ENCODE measurements around the gene TP53. TPM values are rescaled to one million over a fixed set of nuclear protein-coding genes. Genes with fewer than 3 reads are reported as not detected.

Gene TP53
- total RNA-seq, 1 donor, result 71.3 TPM

GRCh38 chr17:7709031-7709430, 21.7 kb upstream of the TP53 start:
- no peak for DNase-seq (ENCODE audit: insufficient read length, low spot score, missing footprints)
- no peak overlapping the region for H3K4me3 ChIP-seq (ENCODE audit: insufficient read depth, low read length)
- no peaks in the 10 kb centered on the region for H3K36me3 ChIP-seq (ENCODE audit: insufficient read depth, low read length)
- H3K9me3 ChIP-seq (ENCODE audit: low read depth, low read length), result no peaks in the 10 kb centered on the region
- no peak for TF ChIP-seq CTCF (IDR thresholded peaks at IDR 0.05; ENCODE audit: extremely low read depth, low read depth, low read length)
- no peaks in the 10 kb centered on the region for H4K20me1 ChIP-seq (ENCODE audit: insufficient read depth, low read length)
- H3K4me2 ChIP-seq (ENCODE audit: insufficient read depth, low read length), result no peak overlapping the region
- no peak overlapping the region for H2AFZ ChIP-seq (ENCODE audit: low read length)
- H3K4me1 ChIP-seq (ENCODE audit: insufficient read depth, low read length), result peaks cover 8% of the 10 kb centered on the region
- H3K79me2 ChIP-seq (ENCODE audit: insufficient read depth, low read length), result no peaks in the 10 kb centered on the region
- no peak overlapping the region for H3K27ac ChIP-seq (ENCODE audit: low read depth, low read length)
- H3K27me3 ChIP-seq (ENCODE audit: insufficient read depth, low read length), result peaks cover 61% of the 10 kb centered on the region

DNA sequence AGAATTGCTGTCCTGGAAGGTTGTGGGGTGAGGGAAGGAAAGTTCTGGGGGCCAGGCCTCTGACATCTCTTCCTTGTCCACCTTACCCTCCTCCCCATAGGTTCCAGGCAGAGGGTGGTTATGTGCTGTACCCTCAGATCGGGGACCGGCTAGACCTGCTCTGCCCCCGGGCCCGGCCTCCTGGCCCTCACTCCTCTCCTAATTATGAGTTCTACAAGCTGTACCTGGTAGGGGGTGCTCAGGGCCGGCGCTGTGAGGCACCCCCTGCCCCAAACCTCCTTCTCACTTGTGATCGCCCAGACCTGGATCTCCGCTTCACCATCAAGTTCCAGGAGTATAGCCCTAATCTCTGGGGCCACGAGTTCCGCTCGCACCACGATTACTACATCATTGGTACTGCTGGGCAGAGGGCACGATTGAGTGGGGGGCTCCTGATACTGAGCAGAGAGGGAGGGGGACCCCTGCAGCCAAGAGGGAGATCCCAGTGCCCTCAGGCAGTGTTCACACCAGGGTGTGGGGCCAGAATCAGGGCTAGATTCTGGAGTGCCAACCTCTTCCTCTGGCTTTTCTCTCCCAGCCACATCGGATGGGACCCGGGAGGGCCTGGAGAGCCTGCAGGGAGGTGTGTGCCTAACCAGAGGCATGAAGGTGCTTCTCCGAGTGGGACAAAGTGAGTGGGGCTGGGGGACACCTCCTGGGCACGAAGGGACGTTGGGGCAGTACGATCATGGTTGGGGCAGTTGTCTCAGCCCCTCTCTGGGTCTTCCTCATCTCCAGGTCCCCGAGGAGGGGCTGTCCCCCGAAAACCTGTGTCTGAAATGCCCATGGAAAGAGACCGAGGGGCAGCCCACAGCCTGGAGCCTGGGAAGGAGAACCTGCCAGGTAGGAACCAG, 20.8 kb upstream of the TP53 start:
- peaks cover 57% of the 10 kb centered on the region for H3K27me3 ChIP-seq (ENCODE audit: insufficient read depth, low read length)
- no peaks in the 10 kb centered on the region for H3K36me3 ChIP-seq (ENCODE audit: insufficient read depth, low read length)
- H3K27ac ChIP-seq (ENCODE audit: low read depth, low read length), result no peak overlapping the region
- no peak overlapping the region for H3K4me3 ChIP-seq (ENCODE audit: insufficient read depth, low read length)
- no peaks in the 10 kb centered on the region for H3K9me3 ChIP-seq (ENCODE audit: low read depth, low read length)
- H3K4me2 ChIP-seq (ENCODE audit: insufficient read depth, low read length), result no peak overlapping the region
- TF ChIP-seq CTCF (IDR thresholded peaks at IDR 0.05; ENCODE audit: extremely low read depth, low read depth, low read length), result no peak
- H2AFZ ChIP-seq (ENCODE audit: low read length), result no peak overlapping the region
- H4K20me1 ChIP-seq (ENCODE audit: insufficient read depth, low read length), result no peaks in the 10 kb centered on the region
- H3K79me2 ChIP-seq (ENCODE audit: insufficient read depth, low read length), result no peaks in the 10 kb centered on the region
- H3K4me1 ChIP-seq (ENCODE audit: insufficient read depth, low read length), result peaks cover 11% of the 10 kb centered on the region
- no peak for DNase-seq (ENCODE audit: insufficient read length, low spot score, missing footprints)

- TF ChIP-seq CTCF (IDR thresholded peaks at IDR 0.05; ENCODE audit: extremely low read depth, low read depth, low read length), result no peak
- H4K20me1 ChIP-seq (ENCODE audit: insufficient read depth, low read length), result no peaks in the 10 kb centered on the region
- DNase-seq (ENCODE audit: insufficient read length, low spot score, missing footprints), result no peak
- H3K36me3 ChIP-seq (ENCODE audit: insufficient read depth, low read length), result peaks cover 3% of the 10 kb centered on the region
- no peak overlapping the region for H3K27ac ChIP-seq (ENCODE audit: low read depth, low read length)
- no peaks in the 10 kb centered on the region for H3K9me3 ChIP-seq (ENCODE audit: low read depth, low read length)
- no peak overlapping the region for H3K4me2 ChIP-seq (ENCODE audit: insufficient read depth, low read length)
- H2AFZ ChIP-seq (ENCODE audit: low read length), result no peak overlapping the region
- no peak overlapping the region for H3K4me3 ChIP-seq (ENCODE audit: insufficient read depth, low read length)
- H3K27me3 ChIP-seq (ENCODE audit: insufficient read depth, low read length), result peaks cover 53% of the 10 kb centered on the region
- H3K4me1 ChIP-seq (ENCODE audit: insufficient read depth, low read length), result peaks cover 11% of the 10 kb centered on the region
- H3K79me2 ChIP-seq (ENCODE audit: insufficient read depth, low read length), result no peaks in the 10 kb centered on the region
Observed at GRCh38 chr17:7707446-7707845, 20.2 kb upstream of the TP53 start.

GRCh38 chr17:7706631-7707354, 19.5 kb upstream of the TP53 start:
- Histone ChIP-seq H3K4me2 (ENCODE audit: insufficient read depth, low read length) (no peak overlapping the region), H3K27me3 (ENCODE audit: insufficient read depth, low read length) (peaks cover 47% of the 10 kb centered on the region), H3K36me3 (ENCODE audit: insufficient read depth, low read length) (peaks cover 5% of the 10 kb centered on the region), H3K27ac (ENCODE audit: low read depth, low read length) (no peak overlapping the region), H3K4me3 (ENCODE audit: insufficient read depth, low read length) (no peak overlapping the region), H4K20me1 (ENCODE audit: insufficient read depth, low read length) (no peaks in the 10 kb centered on the region), H3K79me2 (ENCODE audit: insufficient read depth, low read length) (no peaks in the 10 kb centered on the region), H3K4me1 (ENCODE audit: insufficient read depth, low read length) (peaks cover 11% of the 10 kb centered on the region), H2AFZ (ENCODE audit: low read length) (no peak overlapping the region), H3K9me3 (ENCODE audit: low read depth, low read length) (no peaks in the 10 kb centered on the region)
- no peak for DNase-seq (ENCODE audit: insufficient read length, low spot score, missing footprints)
- TF ChIP-seq CTCF (IDR thresholded peaks at IDR 0.05; ENCODE audit: extremely low read depth, low read depth, low read length), result no peak
